ENCODE data around the gene LPCAT4. TPM values are rescaled to one million over a fixed set of nuclear protein-coding genes. Genes with fewer than 3 reads are reported as not detected.

LPCAT4 gene
- total and polyA plus RNA-seq, 9 of the 15 experiments (the other 6 are each of a cell fraction or from before 2014, with no cell fraction given), result 7.3 to 34.3 (median 14.4) TPM

DNA sequence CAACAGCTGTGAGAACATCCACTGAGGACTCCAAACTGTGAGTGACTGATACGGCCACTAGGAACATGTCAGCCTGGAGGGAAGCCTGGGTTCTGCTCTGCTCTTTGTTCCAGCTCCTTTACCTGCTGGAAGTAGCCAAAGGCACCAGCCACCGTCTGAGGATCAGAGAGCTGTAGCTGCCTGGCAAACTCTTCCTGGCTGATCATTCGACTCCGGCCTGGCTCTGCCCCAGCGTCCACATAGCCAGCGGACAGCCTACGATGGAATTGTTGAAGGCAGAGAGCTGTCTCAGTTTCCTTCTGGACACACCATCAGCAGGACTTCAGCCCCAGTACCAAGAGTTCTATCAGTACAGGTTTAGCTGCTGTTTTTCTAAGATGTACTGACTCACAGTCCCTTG lies 5.7 kb downstream of the LPCAT4 start:
- H3K9ac ChIP-seq (ENCODE audit: insufficient read depth in 1 of 2, low read depth in 2 of 2, low read length in 2 of 2), result no peak overlapping the region
- no peak for DNase-seq (ENCODE audit: extremely low read depth in 1 of 4, low spot score in 3 of 4)
- POLR2A ChIA-PET, result interaction anchor here (2.7 kb wide), 1 partner anchor 23 kb away, joined by 9 read pairs; the partner anchor contains the start of gene SLC12A6
- no peak for TF ChIP-seq MAFF (IDR thresholded peaks at IDR 0.05; ENCODE audit: low read length)
- no peak for TF ChIP-seq EP300 (IDR thresholded peaks at IDR 0.05; ENCODE audit: low read length)
- TF ChIP-seq MECOM (CRISPR knock-in tag; IDR thresholded peaks at IDR 0.05), result no peak
- TF ChIP-seq BHLHE40 (IDR thresholded peaks at IDR 0.05; ENCODE audit: low read length), result no peak
- TF ChIP-seq SMAD3 (CRISPR knock-in tag; conservative IDR thresholded peaks at IDR 0.05), result no peak
- TF ChIP-seq CBFB (CRISPR knock-in tag; IDR thresholded peaks at IDR 0.05), result no peak
- no peak for TF ChIP-seq HDAC2 (IDR thresholded peaks at IDR 0.05)
- TF ChIP-seq, protein P1, sequence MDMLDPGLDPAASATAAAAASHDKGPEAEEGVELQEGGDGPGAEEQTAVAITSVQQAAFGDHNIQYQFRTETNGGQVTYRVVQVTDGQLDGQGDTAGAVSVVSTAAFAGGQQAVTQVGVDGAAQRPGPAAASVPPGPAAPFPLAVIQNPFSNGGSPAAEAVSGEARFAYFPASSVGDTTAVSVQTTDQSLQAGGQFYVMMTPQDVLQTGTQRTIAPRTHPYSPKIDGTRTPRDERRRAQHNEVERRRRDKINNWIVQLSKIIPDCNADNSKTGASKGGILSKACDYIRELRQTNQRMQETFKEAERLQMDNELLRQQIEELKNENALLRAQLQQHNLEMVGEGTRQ (CRISPR knock-in tag; IDR thresholded peaks at IDR 0.05), result no peak
- no peak for TF ChIP-seq NFXL1 (CRISPR knock-in tag; IDR thresholded peaks at IDR 0.05)
- CTCF ChIA-PET (ENCODE audit: low intra/inter-chr PET ratio), result no interaction called here
- no peak for FAIRE-seq
- peaks cover 9 to 10% of the 10 kb centered on the region in 2 experiments; a peak in 4 of 5 replicates for H3K4me1 ChIP-seq (replicated peaks in 1 of 2; ENCODE audit: control insufficient read depth in 2 of 2, insufficient read depth in 2 of 2, low read length in 2 of 2)
- H3K36me3 ChIP-seq (ENCODE audit: control insufficient read depth, insufficient read depth, low read length), result peaks cover 45% of the 10 kb centered on the region; the same call in 2 of the 3 replicates
- no peak overlapping the region for H3K27ac ChIP-seq (ENCODE audit: extremely low read depth, low read depth, low read length)
- no TSS peak for BruUV-seq (replicated peaks)
- no peak overlapping the region for H3K4me3 ChIP-seq
- in situ Hi-C loops (cut with MboI), result loop anchor here (10.0 kb wide), 1 partner anchor 296 kb away; no protein-coding TSS in a partner anchor
- 88% methylated on average over 7 of the region's 7 CpGs for WGBS (ENCODE audit: insufficient coverage, low coverage, missing lambda C conversion rate)
- peaks cover 9% of the 10 kb centered on the region; the same call in 2 of the 3 replicates for H3K79me2 ChIP-seq (ENCODE audit: control insufficient read depth, insufficient read depth, low read length)
- intact Hi-C loops (cut with micrococcal nuclease), result no loop called here
- no peak overlapping the region for H3K4me2 ChIP-seq (ENCODE audit: insufficient read depth, low read length)
- H2AFZ ChIP-seq (ENCODE audit: low read depth, low read length), result no peak overlapping the region
- no peaks in the 10 kb centered on the region for H4K20me1 ChIP-seq (replicated peaks; ENCODE audit: control insufficient read depth, insufficient read depth, low read length)
- H3K27me3 ChIP-seq (ENCODE audit: control insufficient read depth in 2 of 2, insufficient read depth in 2 of 2, low read length in 2 of 2), result no peaks in the 10 kb centered on the region
- ATAC-seq, result no peak
- H3K9me3 ChIP-seq (replicated peaks; ENCODE audit: control insufficient read depth, insufficient read depth, low read depth, low read length), result no peaks in the 10 kb centered on the region
- H3K9me1 ChIP-seq (ENCODE audit: control insufficient read depth, insufficient read depth, low read length), result no peaks in the 10 kb centered on the region

Measured in K562 (cell line).